Endothelial cell of umbilical vein (primary cell): ENCODE data around the gene CXXC4.

Source experiments
- POLR2A ChIP-seq: IDR thresholded peaks from 2 replicates; pipeline ENCODE4 v1.6.1; 2012; ENCODE audit warnings: low read depth, mild to moderate bottlenecking, control low read depth, low read length
- POLR2AphosphoS5 ChIP-seq: IDR thresholded peaks from 2 replicates; pipeline ENCODE4 v1.6.1; 2012; ENCODE audit warnings: low read depth, mild to moderate bottlenecking, control low read depth, low read length, moderate library complexity; ENCODE audit not compliant: insufficient read depth

- TF ChIP-seq POLR2AphosphoS5 (no peak), POLR2A (no peak)
Measured at GRCh38 chr4:104462641-104463040, 32.1 kb downstream of the CXXC4 start.
